BJ (cell line): Measurements from ENCODE around the gene XRCC2. TPM values are rescaled to one million over a fixed set of nuclear protein-coding genes. Genes with fewer than 3 reads are reported as not detected.

ENCODE experiments used
- CTCF ChIA-PET: fragments of 350-600 bp; formaldehyde crosslinking; extraction: SDS; loops from one replicate; lab custom pipeline; 2021; ENCODE audit warnings: antibody characterized with exemption, inconsistent platforms; lab: Yijun Ruan, JAX
- POLR2A ChIA-PET: fragments of 300-600 bp; sonication (Branson Sonifier 250); formaldehyde crosslinking; extraction: SDS; loops from one replicate; lab custom pipeline; 2021; ENCODE audit warnings: antibody characterized with exemption; lab: Charles Lee
- DNase-seq: peaks from one replicate; pipeline ENCODE4 v3.0.0-alpha.2; 2011; ENCODE audit warnings: low read depth
- H3K27me3 ChIP-seq: 2 replicates; pipeline ENCODE4 v1.6.0; 2011; ENCODE audit warnings: low read length; ENCODE audit not compliant: control insufficient read depth, insufficient read depth
- H3K36me3 ChIP-seq: 2 replicates; pipeline ENCODE4 v1.5.1; 2011; ENCODE audit warnings: low read length; ENCODE audit not compliant: control insufficient read depth, insufficient read depth
- H3K4me3 ChIP-seq: 2 replicates; pipeline ENCODE4 v1.5.1; 2011; ENCODE audit warnings: low read depth, mild to moderate bottlenecking, control low read depth, low read length
- CTCF ChIP-seq: IDR thresholded peaks from 2 replicates; pipeline ENCODE4 v1.5.1; 2011; ENCODE audit warnings: low read depth, mild to moderate bottlenecking, control low read depth, inconsistent platforms, low read length, moderate library complexity; ENCODE audit not compliant: insufficient read depth
- polyA plus RNA-seq: library from polyadenylated mRNA; depleted of rRNA; stranded (reverse); fragments of >200 nt; gene quantifications from 2 replicates; pipeline ENCODE4 v1.2.3, GENCODE V29; 2011; rRNA removed
- small RNA-seq: library from RNA; depleted of rRNA; stranded (forward); fragments of <200 nt; gene quantifications from one replicate; pipeline ENCODE3, GENCODE V24; 2012; ENCODE audit warnings: low replicate concordance, low read depth; ENCODE audit not compliant: insufficient read length

The XRCC2 gene
- polyA plus RNA-seq, 1 experiment, result 0.97 TPM

DNA sequence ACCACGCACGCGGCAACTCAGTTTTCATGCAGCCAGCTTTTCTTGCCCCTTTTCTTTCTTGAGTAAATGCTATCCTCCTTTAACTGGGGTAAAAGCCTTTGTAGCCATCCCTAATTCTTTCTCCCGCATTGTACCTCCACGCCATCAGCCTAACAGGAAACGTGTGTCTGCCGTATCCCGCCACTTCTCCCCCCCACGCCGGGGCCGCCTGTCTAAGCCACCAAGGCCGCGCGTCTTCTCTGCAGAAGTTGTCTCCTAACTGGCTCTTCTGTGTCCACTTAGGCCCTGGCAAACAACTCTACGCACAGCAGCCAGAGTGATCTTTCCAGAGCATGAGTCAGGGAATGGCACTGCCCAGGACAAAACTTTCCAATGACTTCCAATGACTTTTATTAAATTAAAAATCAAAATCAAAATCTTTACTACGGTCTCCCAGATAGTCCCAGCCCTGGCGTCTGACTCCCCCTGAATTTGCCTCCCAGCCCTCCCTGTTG is 74.6 kb downstream of the XRCC2 start:
- POLR2A ChIA-PET, result no interaction called here
- H3K4me3 ChIP-seq, result no peak overlapping the region
- H3K27me3 ChIP-seq, result no peaks in the 10 kb centered on the region
- H3K36me3 ChIP-seq, result no peaks in the 10 kb centered on the region
- CTCF ChIA-PET, result no interaction called here
- DNase-seq, result no peak
- no peak for TF ChIP-seq CTCF

- ChIA-PET CTCF (interaction anchor here (1.2 kb wide), 1 partner anchor 9 kb away, joined by 3 read pairs; no protein-coding TSS in a partner anchor), POLR2A (no interaction called here)
Observed at GRCh38 chr7:152600266-152600665, 75.7 kb downstream of the XRCC2 start.

DNA sequence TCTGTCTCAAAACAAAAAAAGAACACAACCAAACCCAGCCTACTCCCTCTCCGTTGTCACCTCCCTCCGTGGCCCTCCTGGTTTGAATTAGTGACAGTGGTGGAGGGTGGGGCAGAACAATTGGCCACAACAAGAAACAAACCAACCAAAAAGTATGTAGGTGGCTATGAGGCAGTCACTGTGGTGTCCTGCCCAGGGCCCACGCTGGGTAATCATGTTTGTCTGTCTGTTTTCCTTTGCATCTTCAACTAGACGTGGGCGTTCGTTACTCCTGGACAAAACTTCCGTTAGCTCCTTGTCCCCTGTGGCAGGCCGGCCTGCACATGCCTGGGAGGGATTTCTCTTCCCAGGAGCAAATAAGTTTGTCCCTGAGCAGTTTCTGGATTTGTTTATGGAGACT is 78.4 kb downstream of the XRCC2 start:
- H3K36me3 ChIP-seq, result no peaks in the 10 kb centered on the region
- ChIA-PET POLR2A (no interaction called here), CTCF (interaction anchor here (0.6 to 1.0 kb wide), 2 partner anchors 9 to 41 kb away, joined by 5 to 6 read pairs; no protein-coding TSS in a partner anchor)
- H3K4me3 ChIP-seq, result no peak overlapping the region
- DNase-seq, result no peak
- no peaks in the 10 kb centered on the region for H3K27me3 ChIP-seq
- no peak for TF ChIP-seq CTCF

More at GRCh38 chr7:152600266-152600665, 75.7 kb downstream of the XRCC2 start:
- Histone ChIP-seq H3K27me3 (no peaks in the 10 kb centered on the region), H3K36me3 (no peaks in the 10 kb centered on the region), H3K4me3 (no peak overlapping the region)
- no peak for DNase-seq
- TF ChIP-seq CTCF, result no peak

DNA sequence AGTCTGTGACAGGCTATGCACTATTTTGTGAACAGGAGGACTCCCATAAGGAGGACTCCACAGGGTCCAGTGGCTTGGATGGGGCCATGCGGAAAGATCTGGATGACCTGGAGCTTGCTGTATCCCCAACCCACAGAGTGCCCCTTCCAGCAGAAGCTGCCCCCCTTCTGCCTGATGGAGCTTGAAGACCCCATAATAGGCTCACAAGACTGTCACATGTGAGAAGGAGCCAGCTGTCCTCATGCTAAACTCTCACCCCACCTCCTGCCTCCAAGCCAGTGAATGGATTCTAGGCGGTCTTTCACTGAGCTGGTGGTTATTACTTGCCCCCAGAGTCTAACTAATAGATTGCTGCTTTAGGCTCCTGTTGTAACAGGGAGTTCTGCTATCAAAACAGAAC is 79.1 kb downstream of the XRCC2 start:
- Histone ChIP-seq H3K36me3 (no peaks in the 10 kb centered on the region), H3K4me3 (no peak overlapping the region), H3K27me3 (no peaks in the 10 kb centered on the region)
- ChIA-PET CTCF (no interaction called here), POLR2A (no interaction called here)
- DNase-seq, result no peak
- TF ChIP-seq CTCF, result no peak

Small RNA genes lying within 50 kb of the gene (small RNA-seq; reads per million reads assigned to genes)
- not detected for gene RF00568

Other genes with a start within 250 kb of the XRCC2 start
- gene KMT2C, start 240.1 kb downstream of the XRCC2 start, polyA plus RNA-seq, result 6.9 and 9.3 TPM in 2 replicates
- gene ACTR3B, start 83.6 kb upstream of the XRCC2 start, polyA plus RNA-seq, result 6.4 and 8.6 TPM in 2 replicates